H9 (cell line): Measurements from ENCODE around the gene OLR1. TPM values are rescaled to one million over a fixed set of nuclear protein-coding genes. Genes with fewer than 3 reads are reported as not detected.
A peak's percentile ranks its signal among the peaks of the same experiment; 100 is the strongest.

Source experiments
- DNase-seq: peaks from one replicate; pipeline ENCODE4 v3.0.0-alpha.2; 2017
- H2AFZ ChIP-seq: one replicate; pipeline ENCODE4 v1.6.1; 2013; ENCODE audit warnings: mild to moderate bottlenecking, low read length, control low read depth, moderate library complexity
- H2AK5ac ChIP-seq: 2 replicates; pipeline ENCODE4 v1.6.1; 2013; ENCODE audit warnings: low read length, control low read depth, mixed read lengths; ENCODE audit not compliant: insufficient read length
- H2BK120ac ChIP-seq: one replicate; pipeline ENCODE4 v1.6.1; 2013; ENCODE audit warnings: low read depth, mild to moderate bottlenecking, low read length, control low read depth, inconsistent platforms; ENCODE audit not compliant: poor library complexity, severe bottlenecking
- H2BK12ac ChIP-seq: 2 replicates; pipeline ENCODE4 v1.6.1; 2013; ENCODE audit warnings: low read length, control low read depth, mixed read lengths, low read depth; ENCODE audit not compliant: insufficient read length
- H2BK15ac ChIP-seq: 2 replicates; pipeline ENCODE4 v1.6.1; 2013; ENCODE audit warnings: low read depth, low read length, control low read depth
- H2BK20ac ChIP-seq: one replicate; pipeline ENCODE4 v1.6.1; 2013; ENCODE audit warnings: low read depth, mild to moderate bottlenecking, low read length, control low read depth, inconsistent platforms; ENCODE audit not compliant: poor library complexity, severe bottlenecking
- H2BK5ac ChIP-seq: 2 replicates; pipeline ENCODE4 v1.6.1; 2013; ENCODE audit warnings: low read length, control low read depth, mixed read lengths; ENCODE audit not compliant: insufficient read length
- H3K14ac ChIP-seq: 2 replicates; pipeline ENCODE4 v1.6.1; 2013; ENCODE audit warnings: low read length, control low read depth; ENCODE audit not compliant: insufficient read depth
- H3K18ac ChIP-seq: 2 replicates; pipeline ENCODE4 v1.6.1; 2013; ENCODE audit warnings: low read depth, mild to moderate bottlenecking, mixed read lengths, low read length, control low read depth; ENCODE audit not compliant: insufficient read length
- H3K23ac ChIP-seq: 2 replicates; pipeline ENCODE4 v1.6.1; 2013; ENCODE audit warnings: low read length, control low read depth, mixed read lengths, low read depth; ENCODE audit not compliant: insufficient read length
- H3K23me2 ChIP-seq: 2 replicates; pipeline ENCODE4 v1.6.1; 2013; ENCODE audit warnings: low read depth, mild to moderate bottlenecking, mixed read lengths, low read length, control low read depth; ENCODE audit not compliant: insufficient read length, poor library complexity, severe bottlenecking
- H3K27ac ChIP-seq: 2 replicates; pipeline ENCODE4 v1.5.1; 2013; ENCODE audit warnings: low read length, control low read depth, mixed read lengths, low read depth; ENCODE audit not compliant: insufficient read length
- H3K27me3 ChIP-seq: 2 replicates; pipeline ENCODE4 v1.6.1; 2013; ENCODE audit warnings: low read length, control low read depth, inconsistent platforms; ENCODE audit not compliant: insufficient read depth
- H3K4ac ChIP-seq: 2 replicates; pipeline ENCODE4 v1.6.1; 2013; ENCODE audit warnings: low read depth, mild to moderate bottlenecking, control low read depth, inconsistent platforms, low read length, moderate library complexity
- H3K4me1 ChIP-seq: 2 replicates; pipeline ENCODE4 v1.6.1; 2013; ENCODE audit warnings: low read length, control low read depth, inconsistent platforms; ENCODE audit not compliant: insufficient read depth
- H3K4me2 ChIP-seq: 2 replicates; pipeline ENCODE4 v1.6.1; 2013; ENCODE audit warnings: low read length, control low read depth, mixed read lengths; ENCODE audit not compliant: insufficient read length, insufficient read depth
- H3K56ac ChIP-seq: 2 replicates; pipeline ENCODE4 v1.6.1; 2013; ENCODE audit warnings: low read depth, mild to moderate bottlenecking, mixed read lengths, low read length, control low read depth; ENCODE audit not compliant: insufficient read length
- H3K79me1 ChIP-seq: 2 replicates; pipeline ENCODE4 v1.6.1; 2013; ENCODE audit warnings: low read depth, mild to moderate bottlenecking, moderate library complexity, low read length, control low read depth, inconsistent platforms; ENCODE audit not compliant: insufficient read depth, poor library complexity, severe bottlenecking
- H3K79me2 ChIP-seq: 2 replicates; pipeline ENCODE4 v1.6.1; 2013; ENCODE audit warnings: low read length, control low read depth, inconsistent platforms; ENCODE audit not compliant: insufficient read depth
- H3K9ac ChIP-seq: 2 replicates; pipeline ENCODE4 v1.6.1; 2013; ENCODE audit warnings: low read length, control low read depth, mixed read lengths; ENCODE audit not compliant: insufficient read length; ENCODE audit errors: extremely low read depth
- H3K9me3 ChIP-seq: one replicate; pipeline ENCODE4 v1.6.1; 2013; ENCODE audit warnings: low read depth, low read length, inconsistent platforms; ENCODE audit not compliant: control insufficient read depth
- H3T11ph ChIP-seq: one replicate; pipeline ENCODE4 v1.6.1; 2013; ENCODE audit warnings: mild to moderate bottlenecking, low read length, control low read depth, inconsistent platforms
- H4K20me1 ChIP-seq: one replicate; pipeline ENCODE4 v1.6.1; 2013; ENCODE audit not compliant: control insufficient read depth, insufficient read length, insufficient read depth
- H4K5ac ChIP-seq: 2 replicates; pipeline ENCODE4 v1.6.1; 2013; ENCODE audit warnings: low read depth, mild to moderate bottlenecking, mixed read lengths, low read length, control low read depth; ENCODE audit not compliant: insufficient read length
- H4K8ac ChIP-seq: replicated peaks from 2 replicates; pipeline ENCODE4 v1.6.1; 2013; ENCODE audit warnings: low read length, control low read depth, mixed read lengths, low read depth; ENCODE audit not compliant: insufficient read length
- H4K91ac ChIP-seq: 2 replicates; pipeline ENCODE4 v1.6.1; 2013; ENCODE audit warnings: low read depth, mild to moderate bottlenecking, moderate library complexity, mixed read lengths, low read length, control low read depth; ENCODE audit not compliant: insufficient read length
- H3K27ac Mint-ChIP-seq, 3 experiments: 2 replicates in 2 of 3; 3 replicates in 1 of 3; pipeline ENCODE4 v1.8.0; 2020 to 2021; ENCODE audit warnings: mixed read lengths in 3 of 3, mild to moderate bottlenecking in 1 of 3, moderate library complexity in 1 of 3
- H3K27me3 Mint-ChIP-seq: 2 replicates; pipeline ENCODE4 v1.8.0; 2021; ENCODE audit warnings: low read depth, mild to moderate bottlenecking, moderate library complexity, mixed read lengths
- H3K36me3 Mint-ChIP-seq, 3 experiments: 2 replicates in 2 of 3; 3 replicates in 1 of 3; pipeline ENCODE4 v1.8.0; 2020 to 2021; ENCODE audit warnings: low read depth in 3 of 3, mixed read lengths in 3 of 3; ENCODE audit not compliant: insufficient read depth in 1 of 3
- H3K4me1 Mint-ChIP-seq, 2 experiments: 2 replicates each; pipeline ENCODE4 v1.8.0; 2020; ENCODE audit warnings: mixed read lengths in 2 of 2
- H3K4me3 Mint-ChIP-seq, 2 experiments: 2 replicates in 1 of 2; 3 replicates in 1 of 2; pipeline ENCODE4 v1.8.0; 2020 to 2021; ENCODE audit warnings: mild to moderate bottlenecking in 2 of 2, mixed read lengths in 2 of 2, moderate library complexity in 1 of 2
- H3K9me3 Mint-ChIP-seq, 2 experiments: 2 replicates in 1 of 2; 3 replicates in 1 of 2; pipeline ENCODE4 v1.8.0; 2020; ENCODE audit warnings: mild to moderate bottlenecking in 2 of 2, mixed read lengths in 2 of 2, moderate library complexity in 1 of 2
- WGBS: extraction: QIAGEN DNeasy Blood & Tissue Kit; methylation state at CpG from one replicate; pipeline ENCODE4 v1.1.7; 2013; ENCODE audit warnings: missing lambda C conversion rate, low lambda C conversion rate, mixed read lengths; ENCODE audit not compliant: insufficient read length; ENCODE audit errors: extremely low coverage; 5-methylcytosine and 5-hydroxymethylcytosine counted together
- total RNA-seq: library from RNA; stranded (reverse); gene quantifications from 2 replicates; pipeline ENCODE4 v1.2.1, GENCODE V29; 2021
- TF ChIP-seq, protein P1 (sequence below): fragments of 200-600 bp; sonication (generic); conservative IDR thresholded peaks from 3 replicates; pipeline ENCODE4 v1.8.0; 2021; ENCODE audit warnings: antibody characterized with exemption, mild to moderate bottlenecking

The OLR1 gene
- total RNA-seq, 1 experiment from 2014 or later: not detected

DNA sequence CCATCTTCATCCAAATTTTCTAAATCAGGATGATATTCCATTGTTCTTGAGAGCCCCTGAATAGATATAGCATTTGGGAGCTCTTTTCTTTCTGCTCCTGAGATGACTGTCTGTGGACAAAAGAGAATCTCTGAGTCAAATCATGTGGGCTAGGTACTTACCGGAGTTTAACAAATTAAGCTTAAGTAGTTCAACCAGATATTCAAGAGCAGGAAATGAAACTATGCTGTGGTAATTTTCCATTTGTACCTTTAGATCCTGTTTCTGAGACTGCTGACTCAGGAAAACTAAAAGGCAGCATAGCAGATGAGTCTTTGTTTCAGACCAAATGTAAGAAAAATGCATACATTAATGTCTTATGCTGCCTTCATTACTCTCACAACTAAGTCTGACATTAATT, 41.9 kb downstream of the OLR1 start, which contains the start of gene CLEC7A:
TSS of gene CLEC7A (minus strand) at position 158 of the 400 bp plus-strand sequence. CDS start at position 41, 117 bp downstream.
- TF ChIP-seq, protein P1, sequence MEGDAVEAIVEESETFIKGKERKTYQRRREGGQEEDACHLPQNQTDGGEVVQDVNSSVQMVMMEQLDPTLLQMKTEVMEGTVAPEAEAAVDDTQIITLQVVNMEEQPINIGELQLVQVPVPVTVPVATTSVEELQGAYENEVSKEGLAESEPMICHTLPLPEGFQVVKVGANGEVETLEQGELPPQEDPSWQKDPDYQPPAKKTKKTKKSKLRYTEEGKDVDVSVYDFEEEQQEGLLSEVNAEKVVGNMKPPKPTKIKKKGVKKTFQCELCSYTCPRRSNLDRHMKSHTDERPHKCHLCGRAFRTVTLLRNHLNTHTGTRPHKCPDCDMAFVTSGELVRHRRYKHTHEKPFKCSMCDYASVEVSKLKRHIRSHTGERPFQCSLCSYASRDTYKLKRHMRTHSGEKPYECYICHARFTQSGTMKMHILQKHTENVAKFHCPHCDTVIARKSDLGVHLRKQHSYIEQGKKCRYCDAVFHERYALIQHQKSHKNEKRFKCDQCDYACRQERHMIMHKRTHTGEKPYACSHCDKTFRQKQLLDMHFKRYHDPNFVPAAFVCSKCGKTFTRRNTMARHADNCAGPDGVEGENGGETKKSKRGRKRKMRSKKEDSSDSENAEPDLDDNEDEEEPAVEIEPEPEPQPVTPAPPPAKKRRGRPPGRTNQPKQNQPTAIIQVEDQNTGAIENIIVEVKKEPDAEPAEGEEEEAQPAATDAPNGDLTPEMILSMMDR: no peak
- Histone ChIP-seq H3K4me1 (peaks cover 9% of the 10 kb centered on the region), H2BK120ac (no peak within 1 kb of the TSS), H3K9ac (no peak within 1 kb of the TSS), H3K18ac (no peak within 1 kb of the TSS), H3K4me2 (no peak within 1 kb of the TSS), H2AFZ (no peak within 1 kb of the TSS), H2BK20ac (no peak within 1 kb of the TSS), H3K23me2 (no peaks in the 10 kb centered on the region), H3T11ph (no peak within 1 kb of the TSS), H2BK12ac (no peak within 1 kb of the TSS), H2BK5ac (no peak within 1 kb of the TSS), H3K79me1 (no peaks in the 10 kb centered on the region), H3K27ac (no peak within 1 kb of the TSS), H2BK15ac (no peak within 1 kb of the TSS), H3K9me3 (no peaks in the 10 kb centered on the region), H4K20me1 (no peaks in the 10 kb centered on the region), H3K79me2 (no peaks in the 10 kb centered on the region), H4K8ac (no peak within 1 kb of the TSS), H3K4ac (no peak within 1 kb of the TSS), H4K91ac (no peak within 1 kb of the TSS), H4K5ac (no peak within 1 kb of the TSS), H3K23ac (no peak within 1 kb of the TSS), H2AK5ac (no peak within 1 kb of the TSS), H3K56ac (no peak within 1 kb of the TSS), H3K27me3 (no peaks in the 10 kb centered on the region), H3K14ac (no peak within 1 kb of the TSS)
- WGBS: no CpG with 5 or more reads among the region's 1 CpG
- Mint-ChIP-seq H3K27me3 (no peaks in the 10 kb centered on the region), H3K27ac (peak within 1 kb of the TSS in 2 of 3 experiments; percentile 62 to 69; a peak in 3 of 7 replicates), H3K4me3 (no peak within 1 kb of the TSS), H3K36me3 (no peaks in the 10 kb centered on the region), H3K4me1 (peaks cover 39 to 45% of the 10 kb centered on the region in 2 experiments), H3K9me3 (no peaks in the 10 kb centered on the region)
- DNase-seq: no peak
